ENCODE measurements around the gene BIRC5. TPM values are rescaled to one million over a fixed set of nuclear protein-coding genes. Genes with fewer than 3 reads are reported as not detected.
A peak's percentile ranks its signal among the peaks of the same experiment; 100 is the strongest.

Gene BIRC5
- total RNA-seq, 1 donor from 2014 or later = 1.0 TPM

- peaks cover 80% of the 10 kb centered on the region for H3K4me1 Mint-ChIP-seq
- ChIA-PET CTCF (interaction anchor here (0.9 to 9.7 kb wide), 5 partner anchors 10 to 113 kb away, joined by 3 to 220 read pairs (median 3); partner anchors contain the start of genes TMC6 and TMC8), POLR2A (interaction anchor here (1.2 to 33.1 kb wide), 5 partner anchors 14 to 103 kb away, joined by 3 to 2404 read pairs (median 42); partner anchors contain the start of genes AFMID, C17orf99, TK1 and TMC6)
- peaks cover 68% of the 10 kb centered on the region for H3K36me3 Mint-ChIP-seq (ENCODE audit: low read depth)
- intact Hi-C loops (cut with micrococcal nuclease) = no loop called here
- TF ChIP-seq, protein P1, sequence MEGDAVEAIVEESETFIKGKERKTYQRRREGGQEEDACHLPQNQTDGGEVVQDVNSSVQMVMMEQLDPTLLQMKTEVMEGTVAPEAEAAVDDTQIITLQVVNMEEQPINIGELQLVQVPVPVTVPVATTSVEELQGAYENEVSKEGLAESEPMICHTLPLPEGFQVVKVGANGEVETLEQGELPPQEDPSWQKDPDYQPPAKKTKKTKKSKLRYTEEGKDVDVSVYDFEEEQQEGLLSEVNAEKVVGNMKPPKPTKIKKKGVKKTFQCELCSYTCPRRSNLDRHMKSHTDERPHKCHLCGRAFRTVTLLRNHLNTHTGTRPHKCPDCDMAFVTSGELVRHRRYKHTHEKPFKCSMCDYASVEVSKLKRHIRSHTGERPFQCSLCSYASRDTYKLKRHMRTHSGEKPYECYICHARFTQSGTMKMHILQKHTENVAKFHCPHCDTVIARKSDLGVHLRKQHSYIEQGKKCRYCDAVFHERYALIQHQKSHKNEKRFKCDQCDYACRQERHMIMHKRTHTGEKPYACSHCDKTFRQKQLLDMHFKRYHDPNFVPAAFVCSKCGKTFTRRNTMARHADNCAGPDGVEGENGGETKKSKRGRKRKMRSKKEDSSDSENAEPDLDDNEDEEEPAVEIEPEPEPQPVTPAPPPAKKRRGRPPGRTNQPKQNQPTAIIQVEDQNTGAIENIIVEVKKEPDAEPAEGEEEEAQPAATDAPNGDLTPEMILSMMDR (IDR thresholded peaks at IDR 0.05) = no peak
- ATAC-seq (ENCODE audit: low read depth) = peak; percentile 45
- no peaks in the 10 kb centered on the region for H3K27me3 Mint-ChIP-seq
- H3K27ac Mint-ChIP-seq = peak overlapping the region; percentile 90
- peak overlapping the region; percentile 84 for H3K4me3 Mint-ChIP-seq
- no peak for DNase-seq
- no peaks in the 10 kb centered on the region for H3K9me3 Mint-ChIP-seq
Measured at GRCh38 chr17:78173097-78173715, 40.8 kb upstream of the BIRC5 start.

- ATAC-seq (ENCODE audit: low read depth) (no peak), DNase-seq (no peak)
- ChIA-PET POLR2A (interaction anchor here (0.6 to 33.1 kb wide), 8 partner anchors 9 to 604 kb away, joined by 3 to 2404 read pairs (median 7); partner anchors contain the start of genes AFMID, C17orf99, TK1 and TMC6), CTCF (interaction anchor here (0.6 to 9.7 kb wide), 9 partner anchors 9 to 74 kb away, joined by 3 to 220 read pairs (median 4); partner anchors contain the start of genes TMC6 and TMC8)
- Mint-ChIP-seq H3K27ac (peak overlapping the region; percentile 90), H3K4me1 (peaks cover 83% of the 10 kb centered on the region), H3K9me3 (no peaks in the 10 kb centered on the region), H3K4me3 (peak overlapping the region; percentile 84), H3K27me3 (no peaks in the 10 kb centered on the region), H3K36me3 (ENCODE audit: low read depth) (peaks cover 66% of the 10 kb centered on the region)
- intact Hi-C loops (cut with micrococcal nuclease) = no loop called here
- TF ChIP-seq, protein P1 (IDR thresholded peaks at IDR 0.05) = no peak
Measured at GRCh38 chr17:78174346-78174869, 39.6 kb upstream of the BIRC5 start.

DNA sequence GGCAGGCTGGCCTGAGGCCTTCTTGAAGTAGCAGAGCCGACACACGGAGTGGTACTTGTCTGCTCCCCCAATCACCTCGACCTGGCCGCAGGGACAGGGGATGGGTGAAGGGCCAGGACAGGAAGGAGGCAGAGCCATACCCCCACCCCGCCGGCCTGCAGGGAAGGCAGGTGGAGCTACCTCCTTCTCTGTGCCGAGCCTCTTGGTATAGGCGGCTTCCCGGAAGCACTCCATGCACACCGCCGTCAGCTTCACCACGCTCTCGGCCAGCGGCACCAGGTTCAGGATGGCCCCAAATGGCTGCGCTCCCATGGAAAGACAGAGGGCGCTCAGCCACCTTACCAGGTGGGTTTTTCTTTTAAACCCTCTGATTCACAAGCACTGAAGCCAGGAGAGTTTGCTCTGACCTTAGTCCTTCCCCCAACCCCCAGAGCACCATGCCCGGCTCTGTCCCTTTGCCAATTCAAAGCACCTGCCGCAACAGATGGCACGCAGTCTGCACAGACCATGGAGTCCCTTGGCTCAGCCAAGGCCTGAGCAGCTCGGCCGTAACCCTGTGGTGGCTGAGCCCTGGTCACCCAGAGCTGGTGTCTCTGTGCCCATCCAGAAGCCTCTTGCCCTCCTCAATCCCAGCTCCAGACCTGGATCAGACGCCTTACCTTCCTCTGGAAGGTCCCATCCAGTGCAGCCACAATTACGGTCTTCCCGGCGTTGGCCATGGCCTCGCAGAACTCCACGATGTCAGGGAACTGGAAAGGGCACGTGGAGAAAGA is 39.0 kb upstream of the BIRC5 start:
- no peak overlapping the region for H3K4me3 Mint-ChIP-seq
- POLR2A ChIA-PET = interaction anchor here (0.6 to 33.1 kb wide), 9 partner anchors 8 to 603 kb away, joined by 3 to 2404 read pairs (median 7); partner anchors contain the start of genes AFMID, C17orf99, TK1 and TMC6
- H3K27me3 Mint-ChIP-seq = no peaks in the 10 kb centered on the region
- TF ChIP-seq, protein P1 (IDR thresholded peaks at IDR 0.05) = no peak
- H3K27ac Mint-ChIP-seq = peak overlapping the region; percentile 90
- CTCF ChIA-PET = interaction anchor here (0.9 to 9.7 kb wide), 10 partner anchors 8 to 90 kb away, joined by 3 to 220 read pairs (median 7); partner anchors contain the start of genes TMC6 and TMC8
- DNase-seq = no peak
- intact Hi-C loops (cut with micrococcal nuclease) = loop anchor here (5.0 kb wide), 1 partner anchor 247 kb away; no protein-coding TSS in a partner anchor
- H3K9me3 Mint-ChIP-seq = no peaks in the 10 kb centered on the region
- ATAC-seq (ENCODE audit: low read depth) = no peak
- H3K36me3 Mint-ChIP-seq (ENCODE audit: low read depth) = peaks cover 60% of the 10 kb centered on the region
- peaks cover 80% of the 10 kb centered on the region for H3K4me1 Mint-ChIP-seq

- POLR2A ChIA-PET = interaction anchor here (1.0 to 33.1 kb wide), 9 partner anchors 8 to 246 kb away, joined by 3 to 2404 read pairs (median 5); partner anchors contain the start of genes AFMID, C17orf99, TK1 and TMC6
Measured at GRCh38 chr17:78175643-78175981, 38.4 kb upstream of the BIRC5 start.

More at GRCh38 chr17:78175643-78175981, 38.4 kb upstream of the BIRC5 start:
- no peak overlapping the region for H3K4me3 Mint-ChIP-seq
- no peak for DNase-seq
- H3K27me3 Mint-ChIP-seq = no peaks in the 10 kb centered on the region
- intact Hi-C loops (cut with micrococcal nuclease) = loop anchor here (5.0 kb wide), 1 partner anchor 247 kb away; no protein-coding TSS in a partner anchor
- no peak for ATAC-seq (ENCODE audit: low read depth)
- TF ChIP-seq, protein P1 (IDR thresholded peaks at IDR 0.05) = no peak
- H3K36me3 Mint-ChIP-seq (ENCODE audit: low read depth) = peaks cover 54% of the 10 kb centered on the region
- H3K27ac Mint-ChIP-seq = peak overlapping the region; percentile 90
- H3K9me3 Mint-ChIP-seq = no peaks in the 10 kb centered on the region
- peaks cover 80% of the 10 kb centered on the region for H3K4me1 Mint-ChIP-seq
- CTCF ChIA-PET = interaction anchor here (1.3 to 9.7 kb wide), 9 partner anchors 11 to 90 kb away, joined by 3 to 220 read pairs (median 10); partner anchors contain the start of genes AFMID, TK1, TMC6 and TMC8

All from activated B cell treated with CpG ODN at 0.5 μM for 24 hours (primary cell).